Measurements from ENCODE around the gene PHF21B. TPM values are rescaled to one million over a fixed set of nuclear protein-coding genes. Genes with fewer than 3 reads are reported as not detected.
"Not testable (repeated sequence)": the region's sequence is repeated elsewhere in the genome, so short reads cannot be mapped to it uniquely, and the experiment has no call there.

The PHF21B gene
- total RNA-seq, 2 experiments from 2014 or later, result not detected

GRCh38 chr22:44929359-44930015 is 80.3 kb downstream of the PHF21B start:
- DNase-seq, result no peak
- ChIA-PET CTCF (no interaction called here), POLR2A (no interaction called here)
- Mint-ChIP-seq H3K36me3 (ENCODE audit: low read depth) (no peaks in the 10 kb centered on the region), H3K4me3 (no peak overlapping the region), H3K27ac (no peak overlapping the region), H3K27me3 (no peaks in the 10 kb centered on the region), H3K4me1 (no peaks in the 10 kb centered on the region), H3K9me3 (no peaks in the 10 kb centered on the region)

DNA sequence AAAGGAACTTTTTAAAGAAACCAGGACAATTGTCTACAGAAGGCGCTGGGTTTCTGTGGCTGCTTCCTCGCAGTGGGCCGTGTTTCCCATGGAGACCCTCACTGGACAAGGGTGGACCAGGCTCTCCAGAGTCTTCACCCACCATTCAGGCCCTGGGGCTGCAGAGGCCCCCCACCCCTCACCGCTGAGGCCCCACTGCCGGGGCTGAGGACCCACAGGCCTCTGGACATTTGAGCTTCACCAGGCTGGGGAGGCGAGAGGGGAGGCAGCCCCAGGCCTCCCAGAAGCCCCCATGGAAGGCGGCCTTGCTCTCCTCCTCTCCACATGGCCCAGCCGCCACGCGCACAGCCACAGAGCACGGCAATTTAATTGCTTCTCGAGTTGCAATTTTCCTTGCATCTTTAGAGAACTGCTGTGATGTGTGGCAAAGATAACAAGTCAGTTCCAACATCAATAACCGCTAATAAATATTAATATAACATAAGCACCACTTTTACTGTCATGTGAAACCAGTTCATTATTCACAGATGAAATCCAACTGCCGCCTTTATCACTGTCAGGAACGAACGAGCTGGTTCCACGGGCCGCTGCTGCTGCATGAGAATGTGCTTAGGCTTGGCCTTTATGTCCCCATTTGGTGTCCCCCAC is 81.0 kb downstream of the PHF21B start:
- POLR2A ChIA-PET, result no interaction called here
- Mint-ChIP-seq H3K27ac (no peak overlapping the region), H3K4me1 (no peaks in the 10 kb centered on the region), H3K36me3 (ENCODE audit: low read depth) (no peaks in the 10 kb centered on the region), H3K4me3 (no peak overlapping the region), H3K27me3 (no peaks in the 10 kb centered on the region), H3K9me3 (no peaks in the 10 kb centered on the region)
- CTCF ChIA-PET, result no interaction called here
- DNase-seq, result no peak

DNA sequence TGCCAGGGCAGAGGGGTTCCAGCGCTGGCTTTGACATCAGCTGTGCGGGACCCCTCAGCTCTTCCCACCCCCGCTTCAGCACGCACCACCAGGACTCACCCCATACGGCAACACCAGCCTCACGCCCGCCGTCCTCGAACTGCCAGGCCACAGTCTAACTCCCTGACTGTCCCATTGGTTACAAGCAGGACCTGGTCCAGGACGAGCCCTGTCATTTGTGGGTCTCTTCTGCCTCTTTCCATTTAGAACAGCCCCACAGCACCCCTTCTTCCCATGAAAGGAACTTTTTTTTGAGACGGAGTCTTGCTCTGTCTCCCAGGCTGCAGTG is 81.7 kb downstream of the PHF21B start:
- DNase-seq, result no peak
- ChIA-PET POLR2A (no interaction called here), CTCF (no interaction called here)
- Mint-ChIP-seq H3K27ac (no peak overlapping the region), H3K27me3 (peaks cover 4% of the 10 kb centered on the region), H3K9me3 (no peaks in the 10 kb centered on the region), H3K4me3 (no peak overlapping the region), H3K36me3 (ENCODE audit: low read depth) (no peaks in the 10 kb centered on the region), H3K4me1 (no peaks in the 10 kb centered on the region)

- POLR2A ChIA-PET, result interaction anchor here (0.5 kb wide), 1 partner anchor 1380 kb away, joined by 4 read pairs; no protein-coding TSS in a partner anchor
- Mint-ChIP-seq H3K27ac (no peak overlapping the region), H3K27me3 (peaks cover 4% of the 10 kb centered on the region), H3K9me3 (no peaks in the 10 kb centered on the region), H3K36me3 (ENCODE audit: low read depth) (no peaks in the 10 kb centered on the region), H3K4me3 (no peak overlapping the region), H3K4me1 (no peaks in the 10 kb centered on the region)
- no peak for DNase-seq
- CTCF ChIA-PET, result no interaction called here
Observed at GRCh38 chr22:44927463-44928135, 82.2 kb downstream of the PHF21B start.

DNA sequence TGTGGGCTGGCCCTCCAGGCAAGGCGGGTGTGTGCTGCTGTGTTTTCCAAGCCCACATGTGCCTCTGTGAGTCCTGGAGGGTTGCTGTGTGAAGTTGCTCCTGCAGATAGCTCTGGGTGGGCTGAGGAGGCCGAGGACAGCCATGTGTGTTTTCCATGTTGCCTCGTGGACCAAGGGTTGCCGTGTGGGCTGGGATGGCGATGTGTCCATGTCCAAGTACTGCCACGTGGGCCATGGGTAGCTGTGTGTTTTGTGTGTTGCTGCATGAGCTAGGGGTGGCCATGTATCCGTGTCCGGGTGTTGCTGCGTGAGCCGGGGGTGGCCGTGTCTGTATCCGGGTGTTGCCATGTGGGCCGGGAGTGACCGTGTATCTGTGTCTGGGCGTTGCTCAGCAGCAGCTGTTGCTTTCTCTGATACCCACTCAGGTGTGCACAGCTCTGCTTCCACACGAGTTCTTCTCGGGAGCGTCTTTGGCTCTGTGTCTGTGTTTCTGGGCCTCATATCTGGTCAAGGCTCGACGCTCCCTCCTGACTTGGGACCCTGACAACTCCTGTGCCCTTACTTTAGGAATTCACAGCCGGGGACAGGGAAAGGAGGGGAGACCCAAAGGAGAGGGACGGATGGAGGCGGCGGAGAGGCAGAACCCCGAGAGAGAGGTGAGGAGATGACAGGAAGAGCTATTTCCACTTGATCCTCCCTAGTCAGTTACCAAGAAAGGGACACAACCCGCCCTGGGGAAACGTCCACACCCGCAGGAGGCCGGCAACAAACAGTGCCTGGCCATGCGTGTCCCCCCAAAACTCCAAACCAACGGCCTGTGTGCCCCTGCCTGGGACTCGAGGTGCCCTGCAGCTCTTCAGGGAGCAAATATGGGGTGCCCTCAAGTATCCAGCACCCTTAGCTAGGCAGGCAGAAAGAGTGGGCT is 83.1 kb downstream of the PHF21B start:
- Mint-ChIP-seq H3K27ac (no peak overlapping the region), H3K36me3 (ENCODE audit: low read depth) (no peaks in the 10 kb centered on the region), H3K9me3 (no peaks in the 10 kb centered on the region), H3K27me3 (peaks cover 4% of the 10 kb centered on the region), H3K4me3 (no peak overlapping the region), H3K4me1 (no peaks in the 10 kb centered on the region)
- ChIA-PET POLR2A (interaction anchor here (0.5 kb wide), 1 partner anchor 1381 kb away, joined by 4 read pairs; no protein-coding TSS in a partner anchor), CTCF (no interaction called here)
- no peak for DNase-seq

- Mint-ChIP-seq H3K4me1 (no peaks in the 10 kb centered on the region), H3K27me3 (peaks cover 4% of the 10 kb centered on the region), H3K36me3 (ENCODE audit: low read depth) (no peaks in the 10 kb centered on the region), H3K4me3 (no peak overlapping the region), H3K27ac (no peak overlapping the region), H3K9me3 (no peaks in the 10 kb centered on the region)
- CTCF ChIA-PET, result no interaction called here
- POLR2A ChIA-PET, result no interaction called here
- DNase-seq, result no peak
Observed at GRCh38 chr22:44926124-44926475, 83.7 kb downstream of the PHF21B start.

- Mint-ChIP-seq H3K4me1 (no peaks in the 10 kb centered on the region), H3K27me3 (peaks cover 4% of the 10 kb centered on the region), H3K4me3 (no peak overlapping the region), H3K27ac (no peak overlapping the region), H3K9me3 (no peaks in the 10 kb centered on the region), H3K36me3 (ENCODE audit: low read depth) (no peaks in the 10 kb centered on the region)
- no peak for DNase-seq
- ChIA-PET CTCF (no interaction called here), POLR2A (no interaction called here)
Observed at GRCh38 chr22:44925465-44926123, 84.2 kb downstream of the PHF21B start.

DNA sequence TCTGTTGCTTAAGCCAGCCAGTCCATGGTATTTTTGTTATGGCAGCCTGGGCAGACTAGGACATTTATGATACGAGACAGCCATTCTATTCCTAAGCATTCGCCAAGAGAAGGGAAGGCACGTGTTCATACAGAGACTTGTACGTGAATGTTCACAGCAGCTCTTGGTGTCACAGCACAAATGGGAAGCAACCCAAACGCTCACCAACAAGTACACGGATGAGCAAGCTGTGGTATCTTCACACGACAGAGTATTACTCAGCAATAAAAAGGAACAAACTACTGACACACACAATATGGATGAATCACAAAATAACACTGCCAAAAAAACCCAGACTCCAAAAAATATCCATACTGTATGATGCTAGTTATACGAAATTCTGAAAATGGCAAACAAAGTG is 85.1 kb downstream of the PHF21B start:
- ChIA-PET POLR2A (no interaction called here), CTCF (no interaction called here)
- no peaks in the 10 kb centered on the region for H3K9me3 Mint-ChIP-seq
- no peak overlapping the region for H3K4me3 Mint-ChIP-seq
- no peaks in the 10 kb centered on the region for H3K36me3 Mint-ChIP-seq (ENCODE audit: low read depth)
- no peak overlapping the region for H3K27ac Mint-ChIP-seq
- peaks cover 4% of the 10 kb centered on the region for H3K27me3 Mint-ChIP-seq
- no peak for DNase-seq
- H3K4me1 Mint-ChIP-seq, result no peaks in the 10 kb centered on the region

DNA sequence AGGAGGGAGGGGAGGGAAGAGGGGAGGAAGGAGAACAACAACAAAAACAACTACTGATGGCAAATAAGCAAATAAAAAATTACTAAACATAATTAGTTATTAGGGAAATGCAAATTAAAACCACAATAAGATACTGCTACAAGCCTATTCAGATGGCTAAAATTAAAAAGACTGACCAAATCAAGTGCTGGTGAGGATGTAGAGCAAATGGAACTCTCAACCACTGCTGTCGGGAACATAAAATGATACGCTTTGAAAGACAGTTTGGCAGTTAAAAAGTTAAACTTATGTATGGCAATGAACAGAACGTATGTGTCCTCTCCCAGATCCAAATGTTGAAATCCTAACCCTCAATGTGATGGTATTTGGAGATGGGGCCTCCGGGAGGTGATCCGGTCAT is 85.7 kb downstream of the PHF21B start:
- no peak overlapping the region for H3K27ac Mint-ChIP-seq
- no peaks in the 10 kb centered on the region for H3K36me3 Mint-ChIP-seq (ENCODE audit: low read depth)
- H3K4me1 Mint-ChIP-seq, result no peaks in the 10 kb centered on the region
- peaks cover 4% of the 10 kb centered on the region for H3K27me3 Mint-ChIP-seq
- no peak for DNase-seq
- no peak overlapping the region for H3K4me3 Mint-ChIP-seq
- CTCF ChIA-PET, result no interaction called here
- POLR2A ChIA-PET, result no interaction called here
- no peaks in the 10 kb centered on the region for H3K9me3 Mint-ChIP-seq

DNA sequence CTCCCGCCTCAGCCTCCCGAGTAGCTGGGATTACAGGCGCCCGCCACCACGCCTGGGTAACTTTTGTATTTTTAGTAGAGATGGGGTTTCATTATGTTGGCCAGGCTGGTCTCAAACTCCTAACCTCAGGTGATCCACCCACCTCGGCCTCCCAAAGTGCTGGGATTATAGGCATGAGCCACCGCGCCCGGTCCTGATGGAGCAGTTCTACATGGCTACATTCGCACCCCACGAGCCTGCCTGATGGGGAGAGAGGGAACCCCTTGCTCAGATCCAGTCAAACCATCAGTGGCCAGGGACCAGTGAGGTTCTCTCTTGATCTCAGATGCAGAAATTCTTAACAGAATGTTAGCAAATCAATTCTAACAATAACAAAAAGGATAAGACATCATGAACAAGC is 88.0 kb downstream of the PHF21B start:
- DNase-seq; H3K27me3 Mint-ChIP-seq; H3K4me3 Mint-ChIP-seq; POLR2A ChIA-PET; CTCF ChIA-PET; H3K36me3 Mint-ChIP-seq (ENCODE audit: low read depth); H3K9me3 Mint-ChIP-seq; H3K27ac Mint-ChIP-seq; H3K4me1 Mint-ChIP-seq: not testable (repeated sequence)

DNA sequence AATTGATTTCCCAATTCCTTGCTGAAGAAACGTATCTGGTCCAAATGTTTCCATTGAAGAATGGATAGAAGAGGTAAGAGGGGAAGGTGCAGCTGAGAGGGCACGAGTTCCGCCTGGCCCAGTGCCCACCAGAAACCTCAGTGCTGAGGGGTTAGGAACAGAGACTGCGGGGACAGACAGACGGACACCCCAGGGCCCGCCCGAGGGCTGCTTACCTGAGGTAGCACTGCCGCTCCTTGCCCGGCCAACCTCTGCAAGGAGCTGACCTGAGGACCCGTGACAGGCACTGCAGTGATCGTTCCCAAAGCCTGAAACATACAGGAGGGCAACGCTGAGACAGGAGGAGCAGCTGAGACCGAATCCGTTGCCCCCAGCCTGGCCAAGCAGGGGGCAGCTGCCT is 89.6 kb downstream of the PHF21B start:
- H3K36me3 Mint-ChIP-seq (ENCODE audit: low read depth), result no peaks in the 10 kb centered on the region
- H3K27me3 Mint-ChIP-seq, result peaks cover 4% of the 10 kb centered on the region
- no peak overlapping the region for H3K4me3 Mint-ChIP-seq
- H3K9me3 Mint-ChIP-seq, result no peaks in the 10 kb centered on the region
- H3K4me1 Mint-ChIP-seq, result no peaks in the 10 kb centered on the region
- no peak overlapping the region for H3K27ac Mint-ChIP-seq
- no peak for DNase-seq
- ChIA-PET CTCF (no interaction called here), POLR2A (no interaction called here)

DNA sequence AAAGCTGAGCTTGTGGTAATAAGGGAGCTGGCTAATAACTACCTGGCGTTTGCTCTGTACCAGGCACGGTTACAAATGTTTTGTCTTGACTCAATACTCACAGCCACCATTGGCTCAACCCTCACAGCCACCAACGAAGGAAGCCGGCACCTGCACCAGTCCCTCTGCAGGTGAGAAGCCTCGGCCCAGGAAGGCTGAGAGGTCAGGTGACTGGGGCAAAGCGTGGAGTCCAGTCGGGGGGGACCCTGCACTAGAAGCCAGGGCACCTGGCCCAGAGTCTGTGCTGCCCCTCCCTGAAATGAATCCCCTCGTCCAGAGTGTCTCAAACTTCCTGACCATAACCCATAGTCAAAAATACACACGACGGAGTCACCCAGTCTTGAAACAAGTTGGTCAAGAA is 90.1 kb downstream of the PHF21B start:
- ChIA-PET POLR2A (no interaction called here), CTCF (no interaction called here)
- no peaks in the 10 kb centered on the region for H3K36me3 Mint-ChIP-seq (ENCODE audit: low read depth)
- no peak overlapping the region for H3K27ac Mint-ChIP-seq
- DNase-seq, result no peak
- H3K27me3 Mint-ChIP-seq, result peaks cover 4% of the 10 kb centered on the region
- H3K9me3 Mint-ChIP-seq, result no peaks in the 10 kb centered on the region
- no peaks in the 10 kb centered on the region for H3K4me1 Mint-ChIP-seq
- no peak overlapping the region for H3K4me3 Mint-ChIP-seq

- ChIA-PET POLR2A (no interaction called here), CTCF (no interaction called here)
- peaks cover 4% of the 10 kb centered on the region for H3K27me3 Mint-ChIP-seq
- H3K4me3 Mint-ChIP-seq, result no peak overlapping the region
- no peaks in the 10 kb centered on the region for H3K36me3 Mint-ChIP-seq (ENCODE audit: low read depth)
- H3K4me1 Mint-ChIP-seq, result no peaks in the 10 kb centered on the region
- H3K9me3 Mint-ChIP-seq, result no peaks in the 10 kb centered on the region
- no peak for DNase-seq
- H3K27ac Mint-ChIP-seq, result no peak overlapping the region
Observed at GRCh38 chr22:44918925-44919392, 90.8 kb downstream of the PHF21B start.

Data from activated CD4-positive, alpha-beta memory T cell treated with anti-CD3 and anti-CD28 coated beads, Interleukin-2, amount 10 ng/mL, durations not matched to agents 7 days and 5 days (primary cell).